GM12891 (cell line): Measurements from ENCODE around the gene CORO2B.

Experiments used
- DNase-seq: peaks from one replicate; pipeline ENCODE4 v3.0.0; 2011; ENCODE audit warnings: low spot score; ENCODE audit not compliant: insufficient read length
- FAIRE-seq: peaks from 2 replicates; lab custom pipeline; 2011; peaks lifted over from hg19 to GRCh38; lab: Jason Lieb, UNC
- PAX5 ChIP-seq: IDR thresholded peaks from 2 replicates; pipeline ENCODE4 v1.6.1; 2011; ENCODE audit warnings: low read length, moderate library complexity, mild to moderate bottlenecking; ENCODE audit not compliant: insufficient read depth, severe bottlenecking
- POLR2A ChIP-seq: IDR thresholded peaks from 2 replicates; pipeline ENCODE4 v1.6.1; 2011; ENCODE audit warnings: low read depth, low read length, control low read depth
- POLR2AphosphoS5 ChIP-seq: IDR thresholded peaks from 2 replicates; pipeline ENCODE4 v1.6.1; 2011; ENCODE audit warnings: low read depth, low read length, control low read depth
- POU2F2 ChIP-seq: IDR thresholded peaks from 2 replicates; pipeline ENCODE4 v1.6.1; 2011; ENCODE audit warnings: low read depth, mild to moderate bottlenecking, control low read depth, low read length, moderate library complexity
- SPI1 ChIP-seq: IDR thresholded peaks from 2 replicates; pipeline ENCODE4 v1.6.1; 2011; ENCODE audit warnings: low read depth, low read length, control low read depth
- TAF1 ChIP-seq: IDR thresholded peaks from 2 replicates; pipeline ENCODE4 v1.6.1; 2011; ENCODE audit warnings: low read depth, low read length, control low read depth

Gene CORO2B

GRCh38 chr15:68581725-68582124 is 2.9 kb downstream of the CORO2B start:
- TF ChIP-seq PAX5 (no peak), POLR2AphosphoS5 (no peak), POU2F2 (no peak), SPI1 (no peak), POLR2A (no peak), TAF1 (no peak)
- FAIRE-seq (no peak), DNase-seq (no peak)

- DNase-seq (no peak), FAIRE-seq (no peak)
- TF ChIP-seq POLR2A, result no peak
- TF ChIP-seq POU2F2, result no peak
- no peak for TF ChIP-seq SPI1
- no peak for TF ChIP-seq PAX5
- no peak for TF ChIP-seq POLR2AphosphoS5
- no peak for TF ChIP-seq TAF1
These were observed 3.4 kb downstream of the CORO2B start for GRCh38 chr15:68582236-68582635.

- TF ChIP-seq POU2F2 (no peak), POLR2AphosphoS5 (no peak), SPI1 (no peak), POLR2A (no peak), PAX5 (no peak), TAF1 (no peak)
- no peak for FAIRE-seq
- no peak for DNase-seq
These were observed 4.1 kb downstream of the CORO2B start for GRCh38 chr15:68582864-68583263.

GRCh38 chr15:68583321-68583720 is 4.5 kb downstream of the CORO2B start:
- no peak for FAIRE-seq
- TF ChIP-seq POU2F2, result no peak
- no peak for TF ChIP-seq TAF1
- no peak for TF ChIP-seq POLR2A
- no peak for TF ChIP-seq SPI1
- no peak for TF ChIP-seq POLR2AphosphoS5
- TF ChIP-seq PAX5, result no peak
- no peak for DNase-seq

GRCh38 chr15:68583936-68584755 is 5.4 kb downstream of the CORO2B start:
- DNase-seq (no peak), FAIRE-seq (no peak)
- TF ChIP-seq POLR2AphosphoS5 (no peak), POLR2A (no peak), POU2F2 (no peak), TAF1 (no peak), PAX5 (no peak), SPI1 (no peak)

GRCh38 chr15:68584756-68585573 is 6.2 kb downstream of the CORO2B start:
- no peak for TF ChIP-seq SPI1
- TF ChIP-seq PAX5, result no peak
- no peak for TF ChIP-seq POLR2AphosphoS5
- TF ChIP-seq POU2F2, result no peak
- no peak for TF ChIP-seq TAF1
- TF ChIP-seq POLR2A, result no peak
- FAIRE-seq, result no peak
- DNase-seq, result no peak

GRCh38 chr15:68585574-68586273 is 6.9 kb downstream of the CORO2B start:
- TF ChIP-seq POLR2AphosphoS5, result no peak
- TF ChIP-seq POU2F2, result no peak
- no peak for TF ChIP-seq POLR2A
- DNase-seq, result no peak
- FAIRE-seq, result no peak

- FAIRE-seq, result no peak
- TF ChIP-seq POLR2A (no peak), POLR2AphosphoS5 (no peak), PAX5 (no peak), POU2F2 (no peak)
- no peak for DNase-seq
These were observed 7.6 kb downstream of the CORO2B start for GRCh38 chr15:68586274-68586961.
